ENCODE measurements around the gene MRTFA.
"Not testable (repeated sequence)": the region's sequence is repeated elsewhere in the genome, so short reads cannot be mapped to it uniquely, and the experiment has no call there.

MRTFA gene

GRCh38 chr22:40552070-40552469 is 84.4 kb downstream of the MRTFA start:
- no peak for DNase-seq

- DNase-seq, result peak; percentile 15
Measured at GRCh38 chr22:40547729-40548143, 88.8 kb downstream of the MRTFA start.

GRCh38 chr22:40544758-40545157 is 91.8 kb downstream of the MRTFA start:
- DNase-seq, result no peak

- no peak for DNase-seq
Measured at GRCh38 chr22:40542821-40543540, 93.5 kb downstream of the MRTFA start.

GRCh38 chr22:40541300-40541699 is 95.2 kb downstream of the MRTFA start:
- no peak for DNase-seq

- DNase-seq, result no peak
Measured at GRCh38 chr22:40540265-40540664, 96.3 kb downstream of the MRTFA start.

GRCh38 chr22:40536149-40536548 is 100.4 kb downstream of the MRTFA start:
- not testable (repeated sequence) for DNase-seq

GRCh38 chr22:40535642-40536041 is 100.9 kb downstream of the MRTFA start:
- no peak for DNase-seq

- no peak for DNase-seq
Measured at GRCh38 chr22:40535189-40535512, 101.4 kb downstream of the MRTFA start.

- DNase-seq, result peak; percentile 67
Measured at GRCh38 chr22:40534379-40535188, 101.9 kb downstream of the MRTFA start.

GRCh38 chr22:40533712-40534378 is 102.7 kb downstream of the MRTFA start:
- peak; percentile 88 for DNase-seq

- no peak for DNase-seq
Measured at GRCh38 chr22:40531951-40532900, 104.3 kb downstream of the MRTFA start.

- DNase-seq, result not testable (repeated sequence)
Measured at GRCh38 chr22:40530391-40530790, 106.1 kb downstream of the MRTFA start.

- peak; percentile 30 for DNase-seq
Measured at GRCh38 chr22:40529821-40530220, 106.7 kb downstream of the MRTFA start.

- DNase-seq, result no peak
Measured at GRCh38 chr22:40526960-40527359, 109.6 kb downstream of the MRTFA start.

GRCh38 chr22:40525250-40525884 is 111.2 kb downstream of the MRTFA start:
- DNase-seq, result peak; percentile 47

- no peak for DNase-seq
Measured at GRCh38 chr22:40524392-40525249, 111.9 kb downstream of the MRTFA start.

GRCh38 chr22:40522141-40522540 is 114.4 kb downstream of the MRTFA start:
- DNase-seq, result no peak

- DNase-seq, result no peak
Measured at GRCh38 chr22:40521046-40521445, 115.5 kb downstream of the MRTFA start.

- no peak for DNase-seq
Measured at GRCh38 chr22:40520562-40520961, 116.0 kb downstream of the MRTFA start.

GRCh38 chr22:40519948-40520331 is 116.6 kb downstream of the MRTFA start:
- DNase-seq, result no peak
